ENCODE measurements around the gene SURF4. TPM values are rescaled to one million over a fixed set of nuclear protein-coding genes. Genes with fewer than 3 reads are reported as not detected.
"Not testable (repeated sequence)": the region's sequence is repeated elsewhere in the genome, so short reads cannot be mapped to it uniquely, and the experiment has no call there.

SURF4 gene
- total and polyA plus RNA-seq, 4 donors: 142 to 386 (median 217) TPM

- H3K36me3 ChIP-seq (ENCODE audit: control insufficient read depth in 4 of 4, insufficient read depth in 3 of 4, low read depth in 1 of 4, low read length in 3 of 4): peaks cover 19 to 45% (median 27%) of the 10 kb centered on the region in 4 donors
- H3K4me1 ChIP-seq (ENCODE audit: control insufficient read depth in 4 of 4, insufficient read depth in 4 of 4, low read length in 3 of 4): peaks cover 0 to 26% (median 15%) of the 10 kb centered on the region in 4 donors
- WGBS: 6% methylated on average over 70 of the region's 70 CpGs
These were observed 39.7 kb downstream of the SURF4 start, which contains the start of gene SURF6 for GRCh38 chr9:133335924-133336811. Gene SURF6, minus strand, starts transcription at chr9:133336188. Its CDS starts 56 bp downstream, at chr9:133336132.

GRCh38 chr9:133334888-133335287 lies 41.0 kb downstream of the SURF4 start:
- H3K4me1 ChIP-seq (ENCODE audit: control insufficient read depth in 4 of 4, insufficient read depth in 4 of 4, low read length in 3 of 4): peaks cover 0 to 26% (median 13%) of the 10 kb centered on the region in 4 donors
- DNase-seq (ENCODE audit: low spot score); H3K27me3 ChIP-seq (ENCODE audit: control insufficient read depth in 4 of 4, insufficient read depth in 4 of 4, low read length in 3 of 4); H3K9me3 ChIP-seq (ENCODE audit: control insufficient read depth in 4 of 4, low read length in 3 of 4); H3K27ac ChIP-seq (ENCODE audit: low read depth in 1 of 2, low read length in 2 of 2): not testable (repeated sequence)
- 75% methylated on average over 11 of the region's 11 CpGs for WGBS
- peak overlapping the region in 1 of 2 donors; percentile 53 for H3K9ac ChIP-seq (ENCODE audit: low read depth in 1 of 2, low read length in 2 of 2)
- peaks cover 20 to 47% (median 33%) of the 10 kb centered on the region in 4 donors for H3K36me3 ChIP-seq (ENCODE audit: control insufficient read depth in 4 of 4, insufficient read depth in 3 of 4, low read depth in 1 of 4, low read length in 3 of 4)
- H3K4me3 ChIP-seq (ENCODE audit: low read depth in 1 of 3, low read length in 3 of 3): peak overlapping the region in 2 of 3 donors; percentile 67 to 85

More at GRCh38 chr9:133335924-133336811, 39.7 kb downstream of the SURF4 start, which contains the start of gene SURF6:
- DNase-seq (ENCODE audit: low spot score): peak; percentile 92
- TF ChIP-seq HNF4A (conservative IDR thresholded peaks at IDR 0.05) (peak in 1 of 2 donors; percentile 10), ZBTB33 (IDR thresholded peaks at IDR 0.05) (peak; percentile 82), FOXA1 (IDR thresholded peaks at IDR 0.05) (peak; percentile 48), ATF3 (IDR thresholded peaks at IDR 0.05) (no peak), NR2F2 (IDR thresholded peaks at IDR 0.05) (no peak), SP1 (IDR thresholded peaks at IDR 0.05) (peak; percentile 53), YY1 (IDR thresholded peaks at IDR 0.05) (peak; percentile 91), MAX (IDR thresholded peaks at IDR 0.05) (peak; percentile 56), EGR1 (IDR thresholded peaks at IDR 0.05; ENCODE audit: low read depth in 2 of 2) (peak in 1 of 2 donors; percentile 25), RXRA (IDR thresholded peaks at IDR 0.05) (peak in 1 of 2 donors; percentile 5), CTCF (IDR thresholded peaks at IDR 0.05; ENCODE audit: low read depth, low read length, missing input control) (no peak), RAD21 (IDR thresholded peaks at IDR 0.05) (peak in 1 of 2 donors; percentile 51), FOXA2 (IDR thresholded peaks at IDR 0.05) (peak; percentile 31), HNF4G (IDR thresholded peaks at IDR 0.05) (no peak), REST (IDR thresholded peaks at IDR 0.05) (no peak), GABPA (IDR thresholded peaks at IDR 0.05 in 1 of 2, conservative IDR thresholded peaks at IDR 0.05 in 1 of 2) (peak; percentile 65 to 94), TAF1 (conservative IDR thresholded peaks at IDR 0.05) (peak; percentile 23), JUND (IDR thresholded peaks at IDR 0.05) (no peak)
- H3K9ac ChIP-seq (ENCODE audit: low read depth in 1 of 2, low read length in 2 of 2): peak within 1 kb of the TSS; percentile 53 to 72
- peak within 1 kb of the TSS; percentile 67 to 85 (median 80) for H3K4me3 ChIP-seq (ENCODE audit: low read depth in 1 of 3, low read length in 3 of 3)
- peak within 1 kb of the TSS; percentile 26 to 75 for H3K27ac ChIP-seq (ENCODE audit: low read depth in 1 of 2, low read length in 2 of 2)
- no peaks in the 10 kb centered on the region for H3K9me3 ChIP-seq (ENCODE audit: control insufficient read depth in 4 of 4, low read length in 3 of 4)
- H3K27me3 ChIP-seq (ENCODE audit: control insufficient read depth in 4 of 4, insufficient read depth in 4 of 4, low read length in 3 of 4): no peaks in the 10 kb centered on the region
